IPS DF 4.7 (cell line): ENCODE measurements around the gene AGMO.
"Not testable (repeated sequence)": the region's sequence is repeated elsewhere in the genome, so short reads cannot be mapped to it uniquely, and the experiment has no call there.

ENCODE experiments used
- DNase-seq: peaks from one replicate; pipeline ENCODE4 v3.0.0-alpha.2; 2013; ENCODE audit warnings: low spot score; ENCODE audit errors: extremely low read depth

AGMO gene

DNA sequence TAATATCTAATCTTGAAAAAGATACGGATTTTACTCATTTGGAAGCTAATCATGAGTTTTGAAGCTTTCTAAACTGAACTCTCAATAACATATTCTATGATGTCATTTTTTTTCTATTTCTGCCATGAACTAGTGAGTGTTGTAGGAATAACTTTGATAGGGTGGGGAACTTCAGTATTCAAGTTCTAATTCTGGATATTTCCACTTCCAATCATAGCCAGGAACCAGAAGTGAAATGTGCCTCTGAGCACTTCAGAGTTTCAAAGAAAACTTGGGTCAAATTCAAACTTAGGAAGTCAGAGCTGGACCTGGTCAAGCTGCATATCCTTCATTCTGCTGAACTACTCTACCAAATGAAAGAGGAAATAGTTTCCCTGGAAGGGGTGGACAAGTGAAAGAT, 847 bp downstream of the AGMO start:
- DNase-seq = no peak

DNA sequence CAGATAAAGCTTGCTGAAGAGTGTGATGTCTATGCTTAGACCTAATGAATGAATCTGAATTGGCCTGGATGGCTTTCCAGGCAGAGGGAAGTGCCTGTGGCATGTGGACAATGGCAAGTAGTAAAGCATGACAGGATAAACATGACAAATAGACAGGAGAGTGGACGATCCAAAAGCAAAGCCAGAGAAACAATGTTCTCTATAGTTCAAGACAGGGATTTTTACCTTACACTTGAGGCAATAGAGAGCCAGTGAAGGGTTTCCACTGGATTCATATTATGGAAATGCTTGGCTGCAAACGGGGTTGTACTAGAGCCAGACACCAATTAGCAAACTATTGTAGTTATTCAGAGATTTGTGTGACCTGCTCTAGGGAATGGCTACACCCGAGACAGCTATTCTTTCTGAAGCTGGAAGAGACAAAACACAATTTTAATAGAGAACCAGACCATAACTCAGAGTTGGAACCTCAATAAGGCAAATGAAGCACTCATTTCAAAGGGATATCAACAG, 2.3 kb downstream of the AGMO start:
- DNase-seq = no peak

DNA sequence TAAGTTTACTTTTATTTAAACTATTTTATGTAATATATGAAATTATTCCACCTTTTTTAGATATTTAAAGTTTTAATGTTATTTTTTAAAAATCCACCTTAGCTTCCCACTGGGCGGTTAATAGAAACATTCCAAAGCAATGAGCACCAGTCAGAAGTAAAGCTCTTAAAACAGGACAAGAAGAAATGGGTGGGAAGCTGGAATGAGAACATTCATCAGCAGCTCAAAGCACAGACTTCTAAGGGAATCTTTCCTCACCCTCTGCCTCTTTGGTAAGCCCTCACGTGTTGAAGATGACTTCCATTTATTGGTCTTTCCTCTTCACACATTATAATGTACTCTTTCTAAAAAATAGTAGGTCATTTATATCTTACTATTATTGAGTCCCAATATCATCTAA, 3.1 kb downstream of the AGMO start:
- no peak for DNase-seq

DNA sequence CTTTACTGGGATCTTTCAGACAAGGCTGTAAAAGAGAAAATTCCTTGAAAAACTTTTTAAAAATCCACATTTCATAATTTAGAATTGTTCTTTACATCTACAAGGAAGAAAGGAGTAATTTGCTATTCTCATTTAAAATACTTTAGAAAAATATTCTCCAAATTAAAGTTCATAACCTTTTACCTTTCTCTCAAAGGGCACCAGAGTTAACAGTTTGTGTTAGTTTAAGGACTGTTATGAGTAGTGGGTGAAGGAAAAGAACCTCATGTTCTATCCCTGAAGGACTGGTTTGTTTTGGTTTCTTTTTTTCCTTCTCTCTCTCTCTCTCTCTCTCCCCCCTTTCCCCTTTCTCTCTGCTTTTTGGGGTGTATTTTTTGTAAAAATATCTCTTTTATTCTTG, 4.1 kb downstream of the AGMO start:
- DNase-seq = no peak

DNA sequence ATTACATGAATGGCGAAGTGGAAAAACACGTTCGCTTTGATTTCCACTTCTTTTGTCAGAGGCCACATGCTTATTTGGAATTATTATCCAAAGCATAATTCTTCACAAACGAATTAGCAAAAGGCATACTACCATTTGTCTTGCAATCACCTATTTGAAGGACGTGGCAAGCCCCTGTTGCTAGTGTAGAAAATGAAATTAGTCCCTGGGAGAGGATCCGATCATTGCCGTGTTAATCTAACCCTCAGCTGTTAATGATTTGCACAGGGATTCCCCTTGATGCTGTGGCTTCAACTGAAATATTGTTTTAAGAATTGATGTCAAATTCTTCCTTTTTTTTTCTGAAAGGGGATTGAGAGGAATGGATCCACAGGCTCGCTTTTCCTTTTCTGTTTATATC, 4.6 kb downstream of the AGMO start:
- no peak for DNase-seq

DNA sequence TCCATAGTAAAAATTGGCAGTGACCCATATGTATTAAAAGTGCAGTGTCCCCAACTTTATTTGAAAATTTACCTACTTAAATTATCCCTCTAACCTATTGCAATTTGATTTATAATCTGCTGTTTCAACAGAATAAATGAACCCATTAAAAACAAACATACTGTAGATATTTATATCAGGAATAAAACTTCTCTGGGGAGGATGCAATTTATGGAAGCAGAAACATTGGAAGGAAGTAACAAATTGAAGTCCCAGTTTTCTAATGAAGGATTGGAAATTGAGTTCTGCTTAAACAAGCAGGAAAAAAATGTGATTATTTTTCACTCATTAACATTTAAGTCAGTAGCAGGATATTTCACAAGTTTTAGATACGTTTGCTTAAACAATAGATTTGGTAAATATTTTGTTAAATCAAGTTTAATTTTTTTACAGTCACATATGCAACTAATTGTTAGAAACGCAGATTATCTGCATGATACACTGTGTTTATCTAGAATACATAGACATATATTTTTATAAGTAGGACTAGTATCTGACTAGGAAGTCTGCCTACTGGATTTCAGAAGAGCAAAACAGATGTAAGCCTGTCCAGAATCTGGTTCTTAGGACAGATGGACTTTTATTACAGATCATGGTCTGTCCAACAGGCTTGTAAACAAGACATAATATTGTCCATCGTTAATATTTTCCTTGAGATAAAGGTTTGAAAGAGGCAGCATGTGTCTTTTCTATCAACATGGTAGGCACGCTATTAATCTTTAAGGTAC, 5.3 kb downstream of the AGMO start:
- no peak for DNase-seq

DNA sequence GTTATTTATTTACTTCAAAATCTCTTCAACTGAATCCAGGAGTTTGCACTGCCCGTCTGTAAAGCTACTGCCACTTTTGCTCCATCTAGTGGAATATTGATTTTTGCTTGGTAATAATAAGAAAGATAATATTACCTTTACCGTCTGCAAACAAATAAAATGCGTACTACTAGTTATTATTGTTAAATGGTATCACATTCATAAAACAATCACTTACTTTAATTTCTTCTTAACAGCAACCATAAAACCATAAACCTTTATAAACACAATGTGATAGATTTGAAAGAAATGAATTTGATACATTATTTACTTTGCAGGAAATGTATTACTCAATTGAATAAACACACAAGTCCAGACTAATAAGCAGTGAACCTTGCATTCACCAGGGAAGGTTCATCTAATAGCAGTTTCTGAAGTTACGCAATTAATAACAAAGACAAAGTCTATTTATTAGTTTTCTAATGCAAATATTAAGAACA, 6.4 kb downstream of the AGMO start:
- DNase-seq = no peak

DNA sequence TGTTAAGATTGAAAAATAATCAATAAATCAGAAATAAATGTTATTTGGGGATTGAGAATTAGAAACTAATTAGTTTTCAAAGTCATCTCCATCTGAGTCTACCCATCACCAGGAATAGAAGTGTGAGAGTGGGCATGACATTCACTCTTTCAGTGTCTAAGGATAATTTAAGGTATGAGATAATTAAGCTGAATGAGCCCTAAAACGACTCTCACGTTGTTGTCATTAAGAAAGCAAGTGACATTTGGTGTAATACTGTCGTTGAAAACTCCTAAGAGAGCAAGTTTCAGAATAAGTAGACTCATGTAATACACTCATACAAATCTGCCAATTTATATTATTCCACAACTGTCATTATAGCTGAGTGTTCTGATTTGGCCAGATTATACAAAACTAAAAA, 7.1 kb downstream of the AGMO start:
- no peak for DNase-seq

DNA sequence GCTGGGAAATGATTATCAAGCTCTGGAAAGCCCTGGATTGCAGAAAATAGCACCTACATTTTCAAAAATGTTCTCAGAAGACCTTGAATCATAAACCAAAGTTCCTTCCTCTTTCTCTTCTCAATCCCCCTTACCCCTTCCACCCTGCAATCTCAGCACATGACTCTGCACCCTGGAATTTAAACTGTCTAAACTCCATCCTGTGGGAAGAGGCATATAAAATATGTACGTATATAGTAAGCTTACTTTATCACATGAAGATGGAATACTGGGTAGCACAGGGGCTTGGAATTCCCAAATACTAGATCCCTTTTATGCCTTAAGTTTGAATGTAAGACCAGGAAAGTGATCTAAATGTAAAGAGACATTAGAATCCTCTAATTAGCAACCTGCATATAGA, 7.7 kb downstream of the AGMO start:
- no peak for DNase-seq

DNA sequence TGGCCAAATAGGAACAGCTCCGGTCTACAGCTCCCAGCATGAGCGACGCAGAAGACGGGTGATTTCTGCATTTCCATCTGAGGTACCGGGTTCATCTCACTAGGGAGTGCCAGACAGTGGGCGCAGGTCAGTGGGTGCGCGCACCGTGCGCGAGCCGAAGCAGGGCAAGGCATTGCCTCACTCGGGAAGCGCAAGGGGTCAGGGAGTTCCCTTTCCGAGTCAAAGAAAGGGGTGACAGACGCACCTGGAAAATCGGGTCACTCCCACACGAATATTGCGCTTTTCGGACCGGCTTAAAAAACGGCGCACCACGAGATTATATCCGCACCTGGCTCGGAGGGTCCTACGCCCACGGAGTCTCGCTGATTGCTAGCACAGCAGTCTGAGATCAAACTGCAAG, 14.5 kb downstream of the AGMO start:
- not testable (repeated sequence) for DNase-seq

DNA sequence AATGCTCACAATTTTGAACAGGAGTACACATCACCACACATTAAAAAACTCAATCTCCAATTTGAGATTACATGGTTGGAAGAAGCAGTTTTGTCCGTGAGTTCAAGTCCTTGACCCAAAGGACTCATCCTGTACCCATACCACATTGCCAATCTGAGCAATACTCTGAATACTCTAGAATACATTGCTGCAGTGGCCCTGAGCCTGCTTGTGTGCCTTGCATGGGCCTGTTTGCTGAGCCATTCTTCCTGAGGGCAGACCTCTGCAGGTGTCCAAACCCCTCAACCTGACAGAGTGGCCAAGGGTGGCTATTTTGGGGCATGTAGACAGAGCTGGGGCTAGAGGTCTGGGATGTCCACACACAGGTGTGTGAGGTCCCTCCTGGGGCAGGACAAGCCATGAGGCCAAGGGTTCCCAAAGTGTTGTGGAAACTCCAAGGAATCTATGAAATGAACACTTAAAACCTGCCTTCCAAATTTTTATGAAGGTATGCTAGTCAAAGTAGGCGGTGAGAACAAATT, 15.5 kb downstream of the AGMO start:
- DNase-seq = no peak

DNA sequence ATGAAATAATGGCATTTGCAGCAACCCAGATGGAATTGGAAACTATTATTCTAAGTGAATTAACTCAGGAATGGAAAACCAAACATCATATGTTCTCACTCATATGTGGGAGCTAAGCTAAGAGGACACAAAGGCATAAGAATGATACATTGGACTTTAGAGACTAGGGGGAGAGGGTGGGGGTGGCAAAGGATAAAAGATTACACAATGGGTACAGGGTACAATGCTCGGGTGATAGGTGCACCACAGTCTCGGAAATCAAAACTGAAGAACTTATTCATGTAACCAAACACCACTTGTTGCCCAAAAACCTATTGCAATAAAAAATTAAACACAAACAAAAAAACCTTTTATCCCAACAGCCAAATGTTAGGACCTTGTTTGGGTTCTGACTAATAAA, 17.8 kb downstream of the AGMO start:
- no peak for DNase-seq

DNA sequence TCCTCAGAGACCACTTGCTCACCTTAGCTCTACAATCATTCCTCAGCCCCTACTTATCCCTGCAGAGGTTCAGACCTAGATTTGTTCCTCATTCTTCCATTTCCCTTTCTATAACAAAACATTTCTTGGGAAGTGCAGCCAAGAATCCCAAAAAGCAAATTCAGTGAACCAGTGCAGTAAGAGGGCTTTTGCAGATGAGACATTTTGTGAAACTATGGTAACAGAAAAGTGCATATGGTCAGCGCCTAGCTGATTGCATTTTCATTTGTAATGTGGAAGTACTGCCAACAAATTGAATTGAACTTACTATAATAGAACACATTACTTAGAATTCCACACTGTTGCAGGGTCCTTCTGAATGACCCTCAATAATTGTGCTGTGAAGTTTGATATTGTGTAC, 18.6 kb downstream of the AGMO start:
- DNase-seq = no peak

DNA sequence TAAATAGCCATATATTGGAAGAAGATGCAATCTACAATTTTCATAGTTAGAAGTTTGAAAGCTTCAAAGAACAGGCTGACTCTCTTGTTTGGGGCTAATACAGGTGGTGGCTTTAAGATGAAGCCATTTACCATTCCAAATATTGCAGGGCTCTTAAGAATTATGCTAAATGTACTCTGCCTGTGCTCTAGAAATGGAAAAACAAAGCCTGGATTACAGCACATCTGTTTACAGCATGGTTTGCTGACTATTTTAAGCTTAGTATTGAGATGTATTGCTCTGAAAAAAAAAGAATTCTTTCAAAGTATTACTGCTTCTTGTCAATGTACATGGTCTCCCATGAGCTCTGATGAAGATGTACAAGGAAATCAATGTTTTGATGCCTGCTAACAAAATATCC, 34.2 kb downstream of the AGMO start:
- no peak for DNase-seq

DNA sequence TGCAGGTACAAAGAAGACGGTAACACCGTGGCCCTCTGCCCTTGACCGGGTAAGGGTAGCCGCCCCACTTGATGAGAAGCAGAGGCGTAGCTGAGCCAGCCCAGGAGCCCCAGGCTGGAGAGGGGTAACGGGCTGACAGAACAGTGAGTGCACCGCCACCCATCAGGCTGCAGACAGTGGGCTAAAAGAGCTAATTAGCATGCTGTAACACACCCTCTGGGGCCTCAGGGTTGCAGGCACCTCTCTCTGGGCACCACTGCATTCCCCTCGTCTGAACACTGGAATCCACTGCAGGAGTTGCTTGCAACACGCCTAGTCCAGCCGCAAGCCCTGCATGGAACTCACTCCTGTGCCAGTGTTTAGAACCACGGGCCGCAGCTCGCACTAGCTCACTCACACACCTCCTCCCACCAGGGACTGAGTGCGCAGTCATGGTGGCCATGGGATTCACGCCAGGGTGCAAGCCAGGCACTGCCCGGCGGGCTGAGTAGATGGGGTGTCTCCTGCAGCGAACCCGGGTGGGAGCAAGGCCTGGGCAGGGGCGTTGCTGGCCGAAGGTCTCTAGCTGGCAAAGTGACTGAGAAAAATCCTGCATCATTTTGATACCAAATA, 36.1 kb downstream of the AGMO start:
- DNase-seq = no peak

DNA sequence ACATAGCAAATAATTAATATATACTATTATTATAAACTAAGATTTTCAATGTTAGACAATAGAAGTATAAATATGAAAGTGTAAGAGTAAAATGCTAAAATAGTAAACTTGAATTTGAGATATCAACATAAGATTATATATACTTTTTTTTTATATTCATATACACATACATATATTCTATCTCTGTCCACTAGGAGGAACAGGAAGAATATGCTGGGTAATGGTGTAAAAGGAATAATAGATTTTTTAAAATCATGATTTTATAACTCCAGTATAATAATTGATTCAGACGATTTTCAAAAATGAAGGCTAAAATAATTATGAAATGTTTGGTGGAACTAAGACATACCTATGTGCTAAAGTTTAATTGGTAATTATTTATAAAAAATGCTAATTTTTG, 37.7 kb downstream of the AGMO start:
- DNase-seq = no peak

DNA sequence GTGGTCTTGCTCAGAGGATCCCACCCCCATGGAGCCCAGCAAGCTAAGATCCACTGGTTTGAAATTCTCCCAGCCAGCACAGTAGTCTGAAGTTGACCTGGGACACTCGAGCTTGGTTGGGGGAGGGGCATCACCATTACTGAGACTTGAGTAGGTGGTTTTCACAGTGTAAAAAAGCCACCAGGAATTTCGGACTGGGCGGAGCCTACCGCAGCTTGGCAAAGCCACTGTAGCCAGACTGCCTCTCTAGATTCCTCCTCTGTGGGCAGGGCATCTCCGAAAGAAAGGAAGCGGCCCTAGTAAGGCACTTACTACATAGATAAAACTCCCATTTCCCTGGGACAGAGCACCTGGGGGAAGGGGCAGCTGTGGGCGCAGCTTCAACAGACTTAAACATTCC, 44.0 kb downstream of the AGMO start:
- DNase-seq = peak; percentile 25

DNA sequence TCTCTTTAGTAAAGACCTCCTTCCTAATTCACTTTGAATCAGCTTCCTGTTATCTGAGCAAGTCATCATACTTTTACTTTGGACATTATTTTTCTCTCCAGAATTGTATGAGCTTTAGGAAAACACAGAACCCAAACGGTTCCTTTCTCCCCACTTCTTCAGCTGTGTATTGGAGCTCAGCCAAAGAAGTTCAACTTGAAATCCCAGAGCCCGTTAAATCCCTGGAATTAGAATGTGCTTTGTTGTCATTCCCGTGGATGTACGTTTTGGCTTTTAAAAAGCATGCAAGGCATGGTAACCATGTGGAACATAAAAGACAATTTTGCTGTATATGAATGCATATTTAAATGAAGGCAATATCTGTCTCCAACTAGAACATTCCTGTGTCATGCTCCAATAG, 46.6 kb downstream of the AGMO start:
- DNase-seq = no peak

DNA sequence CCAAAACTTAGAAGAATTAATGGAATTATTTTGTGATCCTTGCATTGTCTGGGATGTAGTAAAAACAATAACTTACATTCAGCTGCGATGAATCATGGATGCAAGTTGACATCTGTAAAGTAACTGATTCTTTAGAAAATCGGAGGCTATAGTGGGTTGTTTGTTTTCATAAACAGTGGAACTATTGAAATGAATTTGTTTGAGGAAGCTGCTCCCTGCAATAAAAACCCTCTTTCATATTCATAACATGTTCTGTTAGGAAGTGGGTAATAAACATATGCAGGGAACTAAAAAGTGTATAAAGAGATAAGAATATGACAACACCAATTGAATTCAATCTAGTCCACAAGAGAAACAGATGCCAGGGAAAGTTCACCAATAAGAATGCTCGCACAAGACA, 53.6 kb downstream of the AGMO start:
- DNase-seq = no peak

DNA sequence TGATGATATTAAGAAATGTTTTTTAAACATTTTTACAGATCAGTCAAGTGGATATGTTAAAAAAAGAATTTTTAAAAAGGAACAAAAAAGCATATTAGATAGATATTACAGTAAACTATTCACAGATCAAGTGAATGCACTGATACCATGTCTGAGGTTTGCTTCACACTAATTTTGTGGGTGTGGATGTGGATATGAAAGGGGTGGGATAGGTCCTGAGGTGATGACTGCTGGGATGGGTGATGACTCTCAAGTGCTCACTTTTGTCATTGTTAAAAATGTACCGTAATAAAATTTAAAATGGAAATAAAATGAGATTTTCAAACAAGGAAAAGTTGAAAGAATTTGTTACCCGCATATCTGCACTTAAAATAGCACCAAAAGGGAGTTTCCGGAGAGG, 54.1 kb downstream of the AGMO start:
- DNase-seq = no peak

DNA sequence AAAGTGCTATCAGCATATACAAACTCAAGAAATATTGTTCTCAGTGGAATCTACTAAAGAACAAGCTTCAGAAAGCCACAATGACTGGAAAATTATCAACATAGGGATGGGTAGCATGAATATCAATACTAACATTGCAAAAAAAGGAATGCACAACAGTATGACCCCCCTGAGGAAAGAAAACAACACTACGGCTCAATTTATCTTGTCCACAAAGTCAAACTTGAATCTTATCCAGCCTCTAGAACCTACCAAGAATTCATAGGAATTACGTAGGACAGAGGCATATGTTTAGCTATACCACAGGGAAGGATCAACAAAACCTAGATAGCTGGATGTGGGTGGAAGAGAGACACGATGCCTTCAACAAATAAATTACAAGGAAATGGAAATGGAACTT, 54.6 kb downstream of the AGMO start:
- no peak for DNase-seq

DNA sequence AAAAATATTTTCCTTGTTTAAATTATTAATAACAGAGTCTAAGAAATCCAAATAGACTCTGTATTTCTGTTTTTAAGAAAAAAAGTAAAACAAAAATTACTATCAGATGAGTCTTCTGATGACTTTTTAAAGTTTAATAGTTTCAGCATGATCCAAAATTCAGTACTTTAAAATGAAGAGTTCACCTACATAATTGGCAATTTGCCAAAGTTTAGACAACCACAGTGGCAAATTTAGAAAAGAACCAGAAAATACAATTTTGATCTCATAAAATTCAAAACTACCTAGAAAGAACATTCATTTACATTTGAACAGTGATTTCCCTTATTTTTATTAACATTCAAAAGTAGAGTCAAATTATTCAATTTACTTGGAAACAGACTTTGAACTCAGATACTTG, 56.1 kb downstream of the AGMO start:
- no peak for DNase-seq

DNA sequence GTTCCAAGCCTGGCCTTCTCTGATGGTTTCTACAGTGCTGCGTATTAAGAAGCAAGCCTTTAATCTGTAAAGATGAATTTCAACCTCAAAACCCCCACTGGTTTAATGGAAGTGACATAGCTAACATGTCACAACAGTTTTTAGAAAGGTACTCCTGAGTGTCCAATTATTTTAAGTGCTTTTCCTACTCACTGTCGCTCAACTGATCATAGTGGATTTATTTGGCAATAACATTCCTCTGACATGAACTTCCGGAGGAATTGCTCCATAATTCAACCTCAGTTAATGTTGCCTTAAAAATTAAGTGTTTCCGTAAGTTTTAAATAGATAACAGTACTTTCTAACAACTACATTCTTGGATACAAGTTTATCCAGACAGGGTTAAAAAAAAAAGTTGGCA, 57.5 kb downstream of the AGMO start:
- no peak for DNase-seq
